MM.1S (cell line): ENCODE results near the gene ARMS2.

Source experiments
- CTCF ChIP-seq: fragments of 300-600 bp; sonication (generic); IDR thresholded peaks from 2 replicates; pipeline ENCODE4 v1.5.1; 2016; ENCODE audit warnings: antibody characterized with exemption, low read length, mixed read lengths
- EZH2 ChIP-seq: fragments of 300-600 bp; sonication (generic); optimal IDR thresholded peaks from 2 replicates; pipeline ENCODE3; 2017; ENCODE audit warnings: low read depth, mild to moderate bottlenecking, antibody characterized with exemption, low read length, mixed read lengths

DNA sequence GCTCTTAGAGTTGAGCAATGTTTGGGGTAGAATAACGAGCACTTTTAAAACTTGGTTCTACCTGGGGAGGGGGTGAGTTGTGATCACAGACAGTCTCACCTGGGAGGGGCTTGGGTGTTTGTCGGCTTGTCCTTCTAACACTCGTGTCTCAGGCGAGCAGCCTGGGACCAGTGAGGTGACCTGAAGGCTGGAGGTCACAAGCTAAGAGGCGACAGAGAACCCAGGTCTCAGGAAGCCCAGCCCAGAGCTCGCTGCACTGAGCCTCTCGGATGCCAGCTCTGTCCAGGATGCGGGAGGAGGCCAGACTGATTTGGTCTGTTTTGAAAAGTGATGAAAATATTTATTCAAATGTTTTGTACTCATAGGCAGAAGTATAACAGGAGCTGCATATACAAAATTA is 18.7 kb downstream of the ARMS2 start:
- TF ChIP-seq EZH2 (no peak), CTCF (no peak)
